Kidney epithelial cell (primary cell): Measurements from ENCODE around the gene SETD2. TPM values are rescaled to one million over a fixed set of nuclear protein-coding genes. Genes with fewer than 3 reads are reported as not detected.

Experiments
- DNase-seq: peaks from one replicate; pipeline ENCODE4 v3.0.0-alpha.2; 2010; ENCODE audit warnings: low read depth
- H3K27me3 ChIP-seq: 2 replicates; pipeline ENCODE4 v1.6.0; 2011; ENCODE audit warnings: low read length; ENCODE audit not compliant: control insufficient read depth, insufficient read depth
- H3K36me3 ChIP-seq: 2 replicates; pipeline ENCODE4 v1.5.1; 2011; ENCODE audit warnings: low read length; ENCODE audit not compliant: control insufficient read depth, insufficient read depth
- H3K4me3 ChIP-seq: 2 replicates; pipeline ENCODE4 v1.5.1; 2011; ENCODE audit warnings: low read depth, mild to moderate bottlenecking, control low read depth, low read length
- total RNA-seq: library from RNA; depleted of rRNA; stranded (reverse); fragments of >200 nt; gene quantifications from 2 replicates; pipeline ENCODE4 v1.2.3, GENCODE V29; 2015
- TF ChIP-seq, protein P1 (sequence below): IDR thresholded peaks from 2 replicates; pipeline ENCODE4 v1.5.1; 2011; ENCODE audit warnings: mild to moderate bottlenecking, moderate library complexity, low read length, control low read depth, inconsistent platforms; ENCODE audit not compliant: insufficient read depth, poor library complexity, severe bottlenecking

SETD2 gene
- total RNA-seq, 1 donor from 2014 or later = 31.1 TPM

- H3K27me3 ChIP-seq = no peaks in the 10 kb centered on the region
- no peak overlapping the region for H3K4me3 ChIP-seq
Observed at GRCh38 chr3:46989146-46989810, 174.6 kb downstream of the SETD2 start.

GRCh38 chr3:46988616-46989015, 175.3 kb downstream of the SETD2 start:
- DNase-seq = no peak
- no peaks in the 10 kb centered on the region for H3K36me3 ChIP-seq
- TF ChIP-seq, protein P1, sequence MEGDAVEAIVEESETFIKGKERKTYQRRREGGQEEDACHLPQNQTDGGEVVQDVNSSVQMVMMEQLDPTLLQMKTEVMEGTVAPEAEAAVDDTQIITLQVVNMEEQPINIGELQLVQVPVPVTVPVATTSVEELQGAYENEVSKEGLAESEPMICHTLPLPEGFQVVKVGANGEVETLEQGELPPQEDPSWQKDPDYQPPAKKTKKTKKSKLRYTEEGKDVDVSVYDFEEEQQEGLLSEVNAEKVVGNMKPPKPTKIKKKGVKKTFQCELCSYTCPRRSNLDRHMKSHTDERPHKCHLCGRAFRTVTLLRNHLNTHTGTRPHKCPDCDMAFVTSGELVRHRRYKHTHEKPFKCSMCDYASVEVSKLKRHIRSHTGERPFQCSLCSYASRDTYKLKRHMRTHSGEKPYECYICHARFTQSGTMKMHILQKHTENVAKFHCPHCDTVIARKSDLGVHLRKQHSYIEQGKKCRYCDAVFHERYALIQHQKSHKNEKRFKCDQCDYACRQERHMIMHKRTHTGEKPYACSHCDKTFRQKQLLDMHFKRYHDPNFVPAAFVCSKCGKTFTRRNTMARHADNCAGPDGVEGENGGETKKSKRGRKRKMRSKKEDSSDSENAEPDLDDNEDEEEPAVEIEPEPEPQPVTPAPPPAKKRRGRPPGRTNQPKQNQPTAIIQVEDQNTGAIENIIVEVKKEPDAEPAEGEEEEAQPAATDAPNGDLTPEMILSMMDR = no peak
- no peaks in the 10 kb centered on the region for H3K27me3 ChIP-seq
- H3K4me3 ChIP-seq = no peak overlapping the region

More at GRCh38 chr3:46989146-46989810, 174.6 kb downstream of the SETD2 start:
- DNase-seq = no peak
- H3K36me3 ChIP-seq = no peaks in the 10 kb centered on the region
- TF ChIP-seq, protein P1 = no peak

- no peak for DNase-seq
- Histone ChIP-seq H3K4me3 (no peak overlapping the region), H3K27me3 (no peaks in the 10 kb centered on the region), H3K36me3 (no peaks in the 10 kb centered on the region)
- TF ChIP-seq, protein P1 = no peak
Observed at GRCh38 chr3:46987743-46988401, 176.0 kb downstream of the SETD2 start.

GRCh38 chr3:46987319-46987742, 176.6 kb downstream of the SETD2 start:
- no peak for DNase-seq
- Histone ChIP-seq H3K36me3 (no peaks in the 10 kb centered on the region), H3K4me3 (no peak overlapping the region), H3K27me3 (no peaks in the 10 kb centered on the region)
- TF ChIP-seq, protein P1 = no peak

DNA sequence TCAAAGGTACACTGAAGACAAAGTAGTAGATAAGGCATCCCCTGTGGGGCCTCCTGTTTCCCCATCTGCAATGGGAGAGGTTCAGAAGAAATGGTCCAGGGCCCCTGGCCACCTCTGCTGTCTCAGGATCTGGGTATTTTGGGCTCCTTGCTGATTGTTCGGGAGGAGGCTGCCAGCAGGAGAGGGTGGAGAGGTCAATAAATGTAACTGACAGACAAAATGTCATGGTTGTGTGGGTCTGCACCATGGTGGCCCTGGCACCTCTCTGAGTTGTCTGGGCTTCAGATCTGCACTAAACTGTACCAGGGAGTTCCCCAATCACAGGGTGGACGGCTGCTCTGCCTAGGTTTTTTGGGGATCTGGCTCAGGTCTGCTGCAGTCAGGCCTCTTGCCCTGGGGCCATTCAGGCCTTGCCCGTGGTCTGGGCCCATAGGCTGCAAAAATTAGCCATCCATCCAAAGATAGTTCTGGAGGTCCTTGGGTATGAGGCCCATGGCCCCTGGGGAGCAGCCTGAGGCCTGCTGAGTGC, 177.1 kb downstream of the SETD2 start:
- H3K36me3 ChIP-seq = no peaks in the 10 kb centered on the region
- H3K27me3 ChIP-seq = no peaks in the 10 kb centered on the region
- DNase-seq = no peak
- no peak overlapping the region for H3K4me3 ChIP-seq
- TF ChIP-seq, protein P1 = no peak
